Sigmoid colon (tissue), 7 donors: ENCODE measurements around the gene POLG2. TPM values are rescaled to one million over a fixed set of nuclear protein-coding genes. Genes with fewer than 3 reads are reported as not detected.

ENCODE experiments used
- DNase-seq: peaks from one replicate; pipeline ENCODE4 v3.0.0-alpha.2; 2019
- H3K27ac ChIP-seq, 4 donors: fragments of 200-600 bp; sonication (generic); one replicate each; pipeline ENCODE4 v1.5.1; 2016 to 2019; ENCODE audit warnings: mild to moderate bottlenecking in 1 of 4
- H3K27me3 ChIP-seq, 3 donors: fragments of 200-600 bp; sonication (generic); one replicate each; pipeline ENCODE4 v1.5.1; 2019; ENCODE audit warnings: mild to moderate bottlenecking in 1 of 3
- H3K36me3 ChIP-seq, 4 donors: fragments of 200-600 bp; sonication (generic); one replicate each; pipeline ENCODE4 v1.5.1; 2016 to 2019
- H3K4me1 ChIP-seq, 4 donors: fragments of 200-600 bp; sonication (generic); one replicate each; pipeline ENCODE4 v1.5.1; 2017 to 2019
- H3K4me3 ChIP-seq, 4 donors: fragments of 200-600 bp; sonication (generic); one replicate each; pipeline ENCODE4 v1.5.1; 2017 to 2019; ENCODE audit warnings: mild to moderate bottlenecking in 2 of 4, moderate library complexity in 1 of 4
- H3K9me3 ChIP-seq, 4 donors: fragments of 200-600 bp in 3 of 4; sonication (generic) in 3 of 4; one replicate each; pipeline versions ENCODE4 v1.5.1 to v1.6.1; 2013 to 2019
- CTCF ChIP-seq, 4 experiments: fragments of 450-650 bp in 3 of 4; fragments of 200-600 bp in 1 of 4; IDR thresholded peaks; one replicate each; pipeline ENCODE4 v1.5.1; 2016 to 2019; ENCODE audit warnings: antibody characterized with exemption in 4 of 4, mild to moderate bottlenecking in 3 of 4, moderate library complexity in 2 of 4
- EP300 ChIP-seq, 4 donors: sonication (generic); formaldehyde crosslinking; IDR thresholded peaks; one replicate each; pipeline ENCODE4 v1.6.1; 2017; ENCODE audit warnings: antibody characterized with exemption in 4 of 4
- POLR2A ChIP-seq, 2 donors: fragments of 450-650 bp; IDR thresholded peaks; one replicate each; pipeline ENCODE4 v1.6.1; 2016; ENCODE audit warnings: antibody characterized with exemption in 2 of 2, mild to moderate bottlenecking in 2 of 2, moderate library complexity in 2 of 2
- POLR2AphosphoS5 ChIP-seq, 4 donors: sonication (generic); formaldehyde crosslinking; IDR thresholded peaks; one replicate each; pipeline ENCODE4 v1.6.1; 2017; ENCODE audit warnings: antibody characterized with exemption in 4 of 4
- WGBS, 2 donors: extraction: QIAGEN DNeasy Blood & Tissue Kit; methylation state at CpG; one replicate each; pipeline ENCODE4 v1.1.7; 2013; 5-methylcytosine and 5-hydroxymethylcytosine counted together
- intact Hi-C: fragments of 100-400 bp; cut with DNase I; formaldehyde crosslinking; loops from one replicate; pipeline ENCODE4 v1.15.1; 2023
- polyA plus RNA-seq, 3 donors: library from polyadenylated mRNA; stranded (reverse); fragments of 200-250 nt; gene quantifications; one replicate each; pipeline ENCODE4 v1.2.3, GENCODE V29; 2013
- total RNA-seq, 4 donors: library from RNA; depleted of rRNA; stranded (reverse); fragments of >200 nt; gene quantifications; one replicate each; pipeline ENCODE4 v1.1.0, GENCODE V29; 2016
- donor health status: healthy with polysubstance abuse.
- donor health status: Bipolar disorder and iron deficiency.
- donor health status: healthy.

Gene POLG2
- total and polyA plus RNA-seq, 7 donors, result 3.9 to 16.1 (median 8.2) TPM

GRCh38 chr17:64502021-64502420, 5.2 kb upstream of the POLG2 start:
- Histone ChIP-seq H3K36me3 (peaks cover 50 to 71% (median 62%) of the 10 kb centered on the region in 4 donors), H3K27ac (peak overlapping the region in 2 of 4 donors; percentile 2 to 100), H3K9me3 (no peaks in the 10 kb centered on the region), H3K27me3 (no peaks in the 10 kb centered on the region), H3K4me1 (peaks cover 0 to 72% (median 53%) of the 10 kb centered on the region in 4 donors), H3K4me3 (no peak overlapping the region)
- intact Hi-C loops, result loop anchor here (10.0 kb wide), 1 partner anchor 357 kb away; no protein-coding TSS in a partner anchor
- TF ChIP-seq EP300 (IDR thresholded peaks at IDR 0.05) (no peak), POLR2AphosphoS5 (IDR thresholded peaks at IDR 0.05) (no peak), POLR2A (IDR thresholded peaks at IDR 0.05) (no peak)
- no peak for DNase-seq
- 83 to 84% methylated on average over 3 of the region's 3 CpGs for WGBS, 2 donors

GRCh38 chr17:64500862-64501765, 4.3 kb upstream of the POLG2 start:
- intact Hi-C loops, result loop anchor here (10.0 kb wide), 1 partner anchor 356 kb away; no protein-coding TSS in a partner anchor
- Histone ChIP-seq H3K4me1 (peaks cover 0 to 74% (median 56%) of the 10 kb centered on the region in 4 donors), H3K27me3 (no peaks in the 10 kb centered on the region), H3K27ac (peak overlapping the region in 2 of 4 donors; percentile 2 to 4), H3K4me3 (no peak overlapping the region), H3K36me3 (peaks cover 50 to 71% (median 62%) of the 10 kb centered on the region in 4 donors), H3K9me3 (no peaks in the 10 kb centered on the region)
- no peak for DNase-seq
- TF ChIP-seq POLR2AphosphoS5 (IDR thresholded peaks at IDR 0.05) (peak in 1 of 4 donors; percentile 3), EP300 (IDR thresholded peaks at IDR 0.05) (no peak)
- WGBS, 2 donors, result 86 to 91% methylated on average over 11 of the region's 11 CpGs

GRCh38 chr17:64500487-64500859, 3.6 kb upstream of the POLG2 start:
- TF ChIP-seq EP300 (IDR thresholded peaks at IDR 0.05) (no peak), POLR2A (IDR thresholded peaks at IDR 0.05) (no peak), CTCF (IDR thresholded peaks at IDR 0.05) (no peak), POLR2AphosphoS5 (IDR thresholded peaks at IDR 0.05) (no peak)
- intact Hi-C loops, result loop anchor here (10.0 kb wide), 1 partner anchor 356 kb away; no protein-coding TSS in a partner anchor

GRCh38 chr17:64499805-64500486, 3.1 kb upstream of the POLG2 start:
- Histone ChIP-seq H3K27me3 (no peaks in the 10 kb centered on the region), H3K4me1 (peaks cover 0 to 86% (median 68%) of the 10 kb centered on the region in 4 donors), H3K27ac (peak overlapping the region in 1 of 4 donors; percentile 5), H3K9me3 (no peaks in the 10 kb centered on the region), H3K4me3 (no peak overlapping the region), H3K36me3 (peaks cover 50 to 71% (median 62%) of the 10 kb centered on the region in 4 donors)
- TF ChIP-seq POLR2A (IDR thresholded peaks at IDR 0.05), result no peak
- peak in 1 of 4 donors; percentile 30 for TF ChIP-seq POLR2AphosphoS5 (IDR thresholded peaks at IDR 0.05)
- TF ChIP-seq CTCF (IDR thresholded peaks at IDR 0.05), result no peak
- no peak for TF ChIP-seq EP300 (IDR thresholded peaks at IDR 0.05)
- WGBS, 2 donors, result 87 to 88% methylated on average over 6 of the region's 6 CpGs
- DNase-seq, result no peak
- intact Hi-C loops, result loop anchor here (10.0 kb wide), 1 partner anchor 355 kb away; no protein-coding TSS in a partner anchor

More at GRCh38 chr17:64500487-64500859, 3.6 kb upstream of the POLG2 start:
- Histone ChIP-seq H3K4me1 (peaks cover 0 to 81% (median 62%) of the 10 kb centered on the region in 4 donors), H3K9me3 (no peaks in the 10 kb centered on the region), H3K36me3 (peaks cover 50 to 71% (median 62%) of the 10 kb centered on the region in 4 donors), H3K27ac (peak overlapping the region in 1 of 4 donors; percentile 5), H3K27me3 (no peaks in the 10 kb centered on the region), H3K4me3 (no peak overlapping the region)
- no peak for DNase-seq
- WGBS, 2 donors, result 91 to 94% methylated on average over 8 of the region's 8 CpGs

GRCh38 chr17:64498308-64499203, 1.7 kb upstream of the POLG2 start:
- DNase-seq, result no peak
- peaks cover 0 to 87% (median 62%) of the 10 kb centered on the region in 4 donors for H3K4me1 ChIP-seq
- H3K9me3 ChIP-seq, result no peaks in the 10 kb centered on the region
- H3K36me3 ChIP-seq, result peaks cover 40 to 59% (median 55%) of the 10 kb centered on the region in 4 donors
- H3K27ac ChIP-seq, result peak overlapping the region in 3 of 4 donors; percentile 76 to 87 (median 86)
- no peak overlapping the region for H3K4me3 ChIP-seq
- intact Hi-C loops, result no loop called here
- no peaks in the 10 kb centered on the region for H3K27me3 ChIP-seq
- 53 to 67% methylated on average over 7 of the region's 7 CpGs for WGBS, 2 donors
- no peak for TF ChIP-seq CTCF (IDR thresholded peaks at IDR 0.05)
- no peak for TF ChIP-seq POLR2A (IDR thresholded peaks at IDR 0.05)
- peak in 1 of 4 donors; percentile 17 for TF ChIP-seq POLR2AphosphoS5 (IDR thresholded peaks at IDR 0.05)
- TF ChIP-seq EP300 (IDR thresholded peaks at IDR 0.05), result no peak
